T1000 (cell line): ENCODE measurements around the gene MLLT11.

Source experiments
- DNase-seq: peaks from one replicate; lab custom pipeline; 2025; ENCODE audit warnings: mixed read lengths; lab: John Stamatoyannopoulos, UW

Gene MLLT11

GRCh38 chr1:151060007-151060656 lies at the start of gene MLLT11:
Gene MLLT11, plus strand, starts transcription at chr1:151060397. Its CDS starts 6,828 bp downstream, at chr1:151067225.
- no peak for DNase-seq

GRCh38 chr1:151011154-151011850 lies 48.9 kb upstream of the MLLT11 start:
- DNase-seq: no peak

GRCh38 chr1:151012684-151013471 lies 47.3 kb upstream of the MLLT11 start:
- no peak for DNase-seq

- no peak for DNase-seq
Measured at GRCh38 chr1:151013518-151013917, 46.7 kb upstream of the MLLT11 start.

- DNase-seq: no peak
Measured at GRCh38 chr1:151024540-151025146, 35.6 kb upstream of the MLLT11 start.

- DNase-seq: no peak
Measured at GRCh38 chr1:151026460-151026859, 33.7 kb upstream of the MLLT11 start.

- no peak for DNase-seq
Measured at GRCh38 chr1:151032164-151032563, 28.0 kb upstream of the MLLT11 start.

- DNase-seq: no peak
Measured at GRCh38 chr1:151035167-151035566, 25.0 kb upstream of the MLLT11 start.

- DNase-seq: no peak
Measured at GRCh38 chr1:151036356-151036755, 23.8 kb upstream of the MLLT11 start, which contains the start of gene BNIPL. Gene BNIPL, plus strand, starts transcription at chr1:151036586. Its CDS starts 140 bp downstream, at chr1:151036726.

GRCh38 chr1:151037032-151037431 lies 23.2 kb upstream of the MLLT11 start:
- DNase-seq: no peak

- DNase-seq: no peak
Measured at GRCh38 chr1:151039521-151039920, 20.7 kb upstream of the MLLT11 start.

GRCh38 chr1:151043163-151043562 lies 17.0 kb upstream of the MLLT11 start:
- no peak for DNase-seq

- peak; percentile 46 for DNase-seq
Measured at GRCh38 chr1:151047591-151047924, 12.6 kb upstream of the MLLT11 start, which contains the start of gene C1orf56. Gene C1orf56, plus strand, starts transcription at chr1:151047751. Its CDS starts 97 bp downstream, at chr1:151047848.

GRCh38 chr1:151047925-151048644 lies 12.1 kb upstream of the MLLT11 start:
- DNase-seq: peak; percentile 32

GRCh38 chr1:151048645-151049032 lies 11.6 kb upstream of the MLLT11 start:
- DNase-seq: no peak

GRCh38 chr1:151049458-151049857 lies 10.7 kb upstream of the MLLT11 start:
- DNase-seq: no peak

- DNase-seq: no peak
Measured at GRCh38 chr1:151050051-151050688, 10.0 kb upstream of the MLLT11 start.

GRCh38 chr1:151051356-151052009 lies 8.7 kb upstream of the MLLT11 start:
- no peak for DNase-seq

- DNase-seq: no peak
Measured at GRCh38 chr1:151054971-151055547, 5.1 kb upstream of the MLLT11 start.

- no peak for DNase-seq
Measured at GRCh38 chr1:151055581-151055980, 4.6 kb upstream of the MLLT11 start.
